ENCODE data around the gene DNAJC22. TPM values are rescaled to one million over a fixed set of nuclear protein-coding genes. Genes with fewer than 3 reads are reported as not detected.

The DNAJC22 gene
- total RNA-seq, 2 donors from 2014 or later = 29.0 to 34.2 TPM

DNA sequence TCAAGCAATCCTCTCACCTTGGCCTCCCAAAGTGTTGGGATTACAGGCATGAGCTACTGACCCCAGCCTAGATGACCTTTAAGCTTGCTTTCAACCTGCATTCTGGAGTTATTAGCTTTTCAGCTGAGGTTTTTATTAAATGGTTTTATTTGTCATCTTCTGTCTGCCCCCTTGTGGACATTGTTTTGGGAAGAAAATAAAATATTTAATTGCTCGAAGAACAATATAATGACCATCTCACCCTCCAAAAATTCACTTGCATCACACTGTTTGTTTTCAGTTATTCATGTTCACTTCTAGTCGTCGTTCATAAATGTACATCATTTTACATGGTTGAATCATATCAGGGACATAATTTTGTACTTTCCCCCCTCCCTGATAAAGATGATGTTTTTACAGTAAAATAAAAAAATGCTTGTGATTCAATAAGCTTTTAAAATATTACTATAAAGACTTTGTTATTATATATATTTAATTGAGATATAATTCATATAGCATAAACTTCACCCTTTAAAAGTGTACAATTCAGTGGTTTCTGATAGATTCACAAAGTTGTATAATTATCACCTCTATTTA is 10.5 kb downstream of the DNAJC22 start:
- Histone ChIP-seq H3K4me3 (no peak overlapping the region), H3K4me1 (no peaks in the 10 kb centered on the region), H3K9ac (ENCODE audit: low read depth in 2 of 2, low read length in 2 of 2) (no peak overlapping the region), H3K36me3 (no peaks in the 10 kb centered on the region), H3K9me3 (no peaks in the 10 kb centered on the region), H3K27ac (no peak overlapping the region), H3K27me3 (no peaks in the 10 kb centered on the region)
- TF ChIP-seq CTCF (IDR thresholded peaks at IDR 0.05) = peak; percentile 19
- intact Hi-C loops (cut with DNase I) = loop anchor here (10.0 kb wide), 1 partner anchor 228 kb away; no protein-coding TSS in a partner anchor
- DNase-seq = no peak

DNA sequence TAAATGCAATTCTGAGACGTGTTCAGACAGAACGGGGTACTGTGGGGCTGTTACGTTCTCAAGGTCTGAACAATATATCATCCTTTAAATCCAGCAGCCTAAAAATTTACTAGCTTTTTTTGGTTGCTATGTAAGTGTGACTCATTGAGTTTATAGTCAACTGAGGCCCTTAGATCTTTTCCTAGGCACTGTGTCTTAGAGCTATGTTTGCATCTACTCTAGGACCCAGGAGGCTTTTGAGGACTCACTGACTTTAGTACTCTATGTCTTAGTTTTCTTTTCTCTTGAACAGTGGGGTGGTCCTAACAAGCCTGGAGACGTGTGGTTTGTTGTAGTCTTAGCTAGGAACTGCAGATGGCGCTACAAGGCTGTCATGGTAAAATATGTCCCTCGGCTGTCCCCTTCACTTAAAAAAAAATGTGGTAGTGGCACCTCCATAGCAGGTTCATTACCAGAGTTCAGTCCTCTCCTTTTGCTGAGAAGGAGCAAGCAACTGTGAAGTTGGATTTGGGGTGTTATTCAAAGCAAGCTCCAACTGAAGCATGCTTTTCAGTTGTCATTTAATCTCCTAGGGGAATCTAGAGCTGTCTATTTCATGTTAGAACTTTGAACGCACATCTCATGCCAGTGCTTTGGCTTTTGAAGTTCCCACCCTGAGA is 11.9 kb downstream of the DNAJC22 start:
- Histone ChIP-seq H3K4me3 (no peak overlapping the region), H3K4me1 (no peaks in the 10 kb centered on the region), H3K27me3 (no peaks in the 10 kb centered on the region), H3K36me3 (no peaks in the 10 kb centered on the region), H3K9me3 (no peaks in the 10 kb centered on the region), H3K9ac (ENCODE audit: low read depth in 2 of 2, low read length in 2 of 2) (no peak overlapping the region), H3K27ac (no peak overlapping the region)
- intact Hi-C loops (cut with DNase I) = loop anchor here (2.0 to 10.0 kb wide), 2 partner anchors 156 to 226 kb away; no protein-coding TSS in a partner anchor
- TF ChIP-seq CTCF (IDR thresholded peaks at IDR 0.05) = peak; percentile 70
- peak; percentile 67 for DNase-seq

DNA sequence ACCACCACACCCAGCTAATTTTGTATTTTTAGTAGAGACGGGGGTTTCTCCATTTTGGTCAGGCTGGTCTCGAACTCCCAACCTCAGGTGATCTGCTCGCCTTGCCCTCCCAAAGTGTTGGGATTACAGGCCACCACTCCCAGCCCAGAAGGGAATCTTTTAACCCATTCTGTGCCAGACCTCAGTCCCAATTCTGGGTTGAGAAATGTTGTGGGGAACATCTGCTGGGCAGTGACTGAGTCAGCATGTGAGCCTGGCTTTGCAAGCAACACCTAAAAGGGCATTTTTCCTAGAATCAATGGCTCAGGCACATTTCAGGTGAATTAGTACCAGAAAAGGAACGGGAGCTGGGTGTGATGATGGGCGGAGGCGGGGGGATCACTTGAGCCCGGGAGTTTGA is 13.0 kb downstream of the DNAJC22 start:
- TF ChIP-seq CTCF (IDR thresholded peaks at IDR 0.05) = no peak
- H3K36me3 ChIP-seq = no peaks in the 10 kb centered on the region
- no peak overlapping the region for H3K4me3 ChIP-seq
- DNase-seq = no peak
- H3K9ac ChIP-seq (ENCODE audit: low read depth in 2 of 2, low read length in 2 of 2) = no peak overlapping the region
- H3K9me3 ChIP-seq = no peaks in the 10 kb centered on the region
- no peaks in the 10 kb centered on the region for H3K27me3 ChIP-seq
- no peak overlapping the region for H3K27ac ChIP-seq
- H3K4me1 ChIP-seq = no peaks in the 10 kb centered on the region
- intact Hi-C loops (cut with DNase I) = loop anchor here (2.0 to 10.0 kb wide), 2 partner anchors 155 to 225 kb away; no protein-coding TSS in a partner anchor

- peaks cover 5% of the 10 kb centered on the region for H3K4me1 ChIP-seq
- no peak overlapping the region for H3K9ac ChIP-seq (ENCODE audit: low read depth in 2 of 2, low read length in 2 of 2)
- intact Hi-C loops (cut with DNase I) = no loop called here
- DNase-seq = no peak
- TF ChIP-seq CTCF (IDR thresholded peaks at IDR 0.05) = no peak
- H3K4me3 ChIP-seq = no peak overlapping the region
- no peak overlapping the region for H3K27ac ChIP-seq
- no peaks in the 10 kb centered on the region for H3K36me3 ChIP-seq
- H3K27me3 ChIP-seq = no peaks in the 10 kb centered on the region
- H3K9me3 ChIP-seq = no peaks in the 10 kb centered on the region
These were observed 15.4 kb downstream of the DNAJC22 start for GRCh38 chr12:49362077-49362476.

DNA sequence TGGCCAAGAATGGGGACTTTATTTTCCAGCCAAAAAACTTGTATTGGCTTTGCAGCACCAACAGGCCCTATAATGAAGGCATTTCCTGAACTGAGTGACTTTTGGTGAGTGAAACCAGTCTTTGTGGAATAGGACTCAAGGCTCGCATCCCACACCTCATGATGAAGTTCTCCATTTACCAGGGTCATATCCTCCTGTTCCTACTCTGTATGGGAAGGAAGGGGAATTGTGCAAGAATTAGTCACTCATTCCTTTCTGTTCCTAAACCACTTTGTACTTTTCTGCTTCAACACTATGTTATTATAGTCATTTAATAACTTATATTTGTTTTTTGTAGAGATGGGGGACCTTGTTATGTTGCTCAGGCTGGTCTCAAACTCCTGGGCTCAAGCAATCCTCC is 18.3 kb downstream of the DNAJC22 start:
- no peaks in the 10 kb centered on the region for H3K36me3 ChIP-seq
- H3K27me3 ChIP-seq = no peaks in the 10 kb centered on the region
- H3K27ac ChIP-seq = no peak overlapping the region
- TF ChIP-seq CTCF (IDR thresholded peaks at IDR 0.05) = no peak
- H3K9ac ChIP-seq (ENCODE audit: low read depth in 2 of 2, low read length in 2 of 2) = no peak overlapping the region
- intact Hi-C loops (cut with DNase I) = no loop called here
- H3K9me3 ChIP-seq = no peaks in the 10 kb centered on the region
- no peak for DNase-seq
- H3K4me1 ChIP-seq = peaks cover 5% of the 10 kb centered on the region
- H3K4me3 ChIP-seq = no peak overlapping the region

All from colonic mucosa (tissue), 4 donors.